ENCODE data around the gene HOXB6.

The HOXB6 gene

DNA sequence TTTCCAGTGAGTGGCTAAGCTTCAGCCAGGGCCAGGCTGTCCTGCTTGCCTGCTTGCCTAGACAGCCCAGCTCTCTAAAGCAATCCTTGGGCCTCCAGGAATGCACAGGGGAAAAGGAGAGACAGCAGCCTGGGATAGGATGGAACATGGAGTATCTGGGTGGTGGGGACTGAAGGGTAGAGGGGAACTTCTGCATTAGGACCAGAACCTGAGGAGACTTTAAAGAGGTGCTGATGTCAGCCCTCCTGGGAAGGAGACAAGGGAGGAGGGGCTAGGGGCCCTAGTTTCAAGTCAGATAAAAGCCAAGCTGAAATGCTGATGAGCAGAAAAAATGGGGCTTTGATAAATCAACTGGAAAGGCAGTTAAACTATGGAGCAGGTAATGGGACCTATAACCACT is 4.2 kb upstream of the HOXB6 start:
- no peak for DNase-seq

DNA sequence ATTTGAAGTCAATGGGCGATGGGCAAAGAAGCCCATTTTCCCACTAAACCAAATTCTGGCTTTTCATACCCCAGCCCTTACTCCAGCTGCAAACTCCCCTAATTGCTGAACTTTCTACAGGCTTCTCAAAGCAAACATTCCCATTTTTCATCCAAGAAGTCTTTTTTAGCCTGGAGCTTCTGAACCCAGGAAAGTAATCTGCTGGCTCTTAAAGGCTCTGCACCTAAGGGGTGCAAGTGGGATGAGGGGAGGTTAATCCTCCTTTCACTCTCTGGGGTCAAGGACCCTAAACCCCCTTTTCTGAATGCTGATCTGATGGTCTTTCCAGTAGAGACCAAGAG is 3.7 kb upstream of the HOXB6 start:
- DNase-seq = no peak

DNA sequence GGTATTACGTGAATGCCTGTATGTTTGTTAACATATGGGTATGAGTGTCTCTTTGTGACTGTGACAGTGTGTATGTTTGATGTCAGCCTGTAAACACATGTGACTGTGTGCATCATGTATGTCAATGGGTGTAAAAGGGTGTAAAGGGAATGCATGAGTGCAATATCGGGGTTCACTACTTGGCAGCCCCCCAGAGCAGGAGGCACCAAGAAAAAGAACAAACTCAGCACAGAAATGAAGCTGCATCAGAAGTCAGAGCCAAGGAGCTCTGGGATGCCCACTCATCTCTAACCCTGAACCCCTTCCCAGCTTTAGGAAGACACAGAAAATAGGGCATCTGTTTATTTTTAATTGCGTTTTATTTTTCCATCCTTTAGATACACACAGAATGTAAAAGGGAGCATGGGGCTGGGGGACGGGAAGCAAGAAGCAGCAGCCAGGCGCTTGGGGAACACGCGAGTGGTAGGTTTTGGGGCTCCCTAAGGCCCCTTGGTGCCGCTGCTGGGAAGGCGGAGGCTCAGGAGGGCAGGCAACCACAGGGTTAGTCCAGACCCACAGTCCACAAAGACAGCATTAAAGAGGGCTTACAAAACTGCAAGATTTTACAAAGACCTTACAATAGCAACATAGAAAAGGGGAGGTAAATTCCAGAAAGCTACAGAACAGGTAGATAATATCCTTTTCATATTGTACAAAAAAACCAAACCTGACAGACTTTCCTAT is 2.3 kb upstream of the HOXB6 start:
- no peak for DNase-seq

- no peak for DNase-seq
These were observed 1.5 kb upstream of the HOXB6 start for GRCh38 chr17:48605991-48606891.

DNA sequence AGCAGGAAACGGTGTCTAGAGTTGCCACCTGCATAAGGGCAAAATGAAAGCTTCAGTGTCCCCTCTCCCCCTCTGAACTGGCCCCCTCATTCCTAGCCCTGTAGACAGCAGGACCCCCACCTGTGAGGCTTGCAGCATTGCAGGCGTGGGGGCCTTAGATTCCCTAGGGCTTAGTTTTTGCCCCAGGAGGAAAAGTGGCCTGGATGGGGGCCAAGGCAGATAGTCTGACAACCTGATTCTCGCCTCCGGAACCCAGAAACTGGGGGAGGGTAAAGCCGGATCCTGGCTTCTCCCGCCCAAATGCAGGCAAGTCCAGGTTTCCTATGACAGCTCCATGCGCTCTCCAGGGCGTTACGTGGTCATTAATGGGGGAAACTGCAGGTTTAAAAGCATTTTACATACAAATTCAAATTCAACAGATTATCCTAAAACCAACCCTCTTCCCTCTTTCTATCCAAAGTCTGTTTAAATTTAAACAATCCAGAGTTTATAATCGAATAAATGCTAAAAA is 678 bp upstream of the HOXB6 start:
- no peak for DNase-seq

DNA sequence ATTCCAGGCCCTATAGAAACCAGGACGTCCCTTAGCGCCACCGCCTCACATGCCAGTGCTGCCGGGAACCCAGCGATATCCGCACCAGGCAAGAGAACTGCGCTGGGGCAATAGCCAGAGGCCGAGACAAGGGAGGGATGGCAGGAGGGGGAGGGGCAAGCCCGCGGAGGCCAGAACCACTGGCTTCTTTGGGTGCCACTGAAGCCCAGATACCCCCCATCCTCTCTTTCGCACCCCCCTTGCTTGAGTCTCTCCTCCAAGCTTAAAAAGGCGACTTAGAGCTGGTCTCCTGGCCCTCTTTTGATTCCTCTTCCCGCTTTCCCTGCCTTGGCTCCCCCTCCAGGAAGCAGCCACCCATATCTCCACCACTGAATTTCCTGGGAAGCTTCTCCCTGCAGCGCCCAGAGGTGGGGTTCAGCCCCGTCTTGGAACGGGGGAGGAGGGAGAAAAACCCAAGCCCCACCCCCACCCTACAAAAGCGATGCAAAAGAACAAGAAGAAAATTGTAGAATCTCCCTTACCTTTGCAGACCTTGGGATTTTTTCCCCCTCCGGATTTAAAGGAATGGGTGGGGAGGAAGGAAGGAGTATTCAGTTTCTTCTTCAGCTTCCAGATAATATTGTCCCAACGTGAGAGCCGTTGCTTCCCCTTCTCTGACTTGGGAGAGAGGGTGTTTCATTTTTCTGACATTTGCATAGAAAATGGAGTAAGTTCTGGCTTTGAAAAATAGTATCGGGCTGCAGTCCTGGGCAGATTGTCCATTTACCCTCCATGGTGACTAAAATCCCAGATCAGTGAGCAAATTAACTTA is 622 bp downstream of the HOXB6 start:
- DNase-seq = peak; percentile 19 to 29

- no peak for DNase-seq
These were observed 3.0 kb downstream of the HOXB6 start for GRCh38 chr17:48601539-48602425.

GRCh38 chr17:48601207-48601538 is 3.6 kb downstream of the HOXB6 start:
- no peak for DNase-seq

DNA sequence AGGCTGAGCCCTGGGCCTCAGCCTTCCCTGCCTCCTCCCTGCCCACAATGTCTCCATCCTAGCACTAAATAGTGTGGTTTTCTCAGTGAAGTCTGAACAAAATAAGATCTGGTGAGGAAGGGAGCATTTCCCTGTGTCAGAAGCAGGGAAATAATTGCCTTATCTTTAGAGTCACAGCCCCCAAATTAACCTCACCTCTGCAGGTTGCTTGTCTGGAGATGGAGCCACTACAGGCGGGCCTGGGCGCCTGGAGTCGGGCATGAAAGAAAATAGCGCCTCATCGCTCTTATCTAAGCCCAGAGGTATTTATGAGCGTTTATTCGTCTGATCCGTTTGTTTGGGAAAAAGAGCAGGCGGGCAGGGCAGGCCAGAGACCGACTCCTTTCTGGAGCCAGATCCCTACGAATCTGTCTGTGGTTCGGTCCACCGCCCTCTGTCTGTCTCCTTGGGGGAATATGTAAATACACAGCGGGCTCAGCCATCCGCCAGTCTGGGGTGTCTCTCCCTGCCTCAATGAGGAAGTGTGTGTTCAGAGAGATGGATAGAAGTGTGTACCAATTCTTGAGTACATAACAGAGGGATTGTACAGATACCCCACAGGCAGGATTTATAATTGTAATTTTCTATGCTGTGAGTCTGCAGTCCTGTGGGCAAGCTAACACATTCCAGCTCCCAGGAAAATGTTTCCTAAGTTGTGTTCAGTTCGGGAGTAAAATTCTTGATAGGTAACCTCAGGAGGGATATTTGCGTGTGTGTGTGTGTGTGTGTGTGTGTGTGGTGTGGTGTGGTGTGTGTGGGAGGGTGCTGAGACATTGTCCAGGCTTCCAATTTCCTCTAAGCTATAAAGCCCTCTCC is 4.3 kb downstream of the HOXB6 start:
- no peak for DNase-seq

- DNase-seq = no peak
These were observed 5.4 kb downstream of the HOXB6 start for GRCh38 chr17:48599354-48599753.

DNA sequence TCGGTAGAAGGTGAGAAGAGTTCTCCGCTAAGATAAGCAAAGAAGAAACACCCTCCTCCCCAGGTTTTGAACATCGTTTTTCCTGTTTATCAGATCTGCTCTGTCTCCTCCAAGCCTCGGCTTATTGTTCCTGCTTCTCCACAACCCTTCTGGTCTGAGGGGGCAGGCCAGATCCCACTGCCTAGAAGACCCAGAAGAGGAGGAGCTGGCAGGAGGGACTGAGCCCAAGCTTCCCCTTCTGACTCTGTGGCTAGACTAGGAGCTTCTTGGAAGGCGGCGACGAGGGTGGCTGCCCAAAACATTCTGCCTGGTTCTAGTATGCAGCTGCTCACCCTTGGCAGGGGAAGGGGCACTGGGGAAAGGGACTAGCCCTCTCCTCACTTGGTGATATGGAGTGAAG is 6.0 kb downstream of the HOXB6 start:
- DNase-seq = no peak

GRCh38 chr17:48597778-48598631 is 6.8 kb downstream of the HOXB6 start:
- DNase-seq = no peak

GRCh38 chr17:48597528-48597777 is 7.3 kb downstream of the HOXB6 start:
- no peak for DNase-seq

GRCh38 chr17:48596735-48597527 is 7.9 kb downstream of the HOXB6 start:
- DNase-seq = no peak

- no peak for DNase-seq
These were observed 8.6 kb downstream of the HOXB6 start for GRCh38 chr17:48596000-48596734.

GRCh38 chr17:48595278-48595999 is 9.3 kb downstream of the HOXB6 start:
- DNase-seq = no peak

GRCh38 chr17:48594538-48595277 is 10.1 kb downstream of the HOXB6 start:
- no peak for DNase-seq
